Ascending aorta (tissue), 2 donors: ENCODE results near the gene DNAH2. TPM values are rescaled to one million over a fixed set of nuclear protein-coding genes. Genes with fewer than 3 reads are reported as not detected.

Source experiments
- DNase-seq, 2 donors: peaks; one replicate each; pipeline ENCODE4 v3.0.0-alpha.2; 2019; ENCODE audit warnings: low spot score in 2 of 2
- H3K27ac ChIP-seq, 2 donors: fragments of 200-600 bp; sonication (generic); one replicate each; pipeline ENCODE4 v1.5.1; 2016 to 2017; ENCODE audit warnings: mild to moderate bottlenecking in 1 of 2
- H3K27me3 ChIP-seq: fragments of 200-600 bp; sonication (generic); one replicate; pipeline ENCODE4 v1.5.1; 2017
- H3K36me3 ChIP-seq, 2 donors: fragments of 200-600 bp; sonication (generic); one replicate each; pipeline ENCODE4 v1.5.1; 2016
- H3K4me1 ChIP-seq, 2 donors: fragments of 200-600 bp; sonication (generic); one replicate each; pipeline ENCODE4 v1.5.1; 2016 to 2017; ENCODE audit warnings: mild to moderate bottlenecking in 1 of 2
- H3K4me3 ChIP-seq, 2 donors: fragments of 200-600 bp; sonication (generic); one replicate each; pipeline ENCODE4 v1.5.1; 2016 to 2017; ENCODE audit warnings: mild to moderate bottlenecking in 1 of 2
- H3K9me3 ChIP-seq, 2 donors: fragments of 200-600 bp; sonication (generic); one replicate each; pipeline ENCODE4 v1.5.1; 2016
- CTCF ChIP-seq, 3 experiments: fragments of 200-600 bp in 2 of 3; fragments of 450-650 bp in 1 of 3; sonication (generic) in 2 of 3; IDR thresholded peaks; one replicate each; pipeline ENCODE4 v1.5.1; 2016 to 2019; ENCODE audit warnings: antibody characterized with exemption in 3 of 3, mild to moderate bottlenecking in 1 of 3, moderate library complexity in 1 of 3
- intact Hi-C: fragments of 100-400 bp; cut with DNase I; formaldehyde crosslinking; loops from one replicate; pipeline ENCODE4 v1.15.1; 2023
- total RNA-seq: library from RNA; depleted of rRNA; stranded (reverse); fragments of >200 nt; gene quantifications from one replicate; pipeline ENCODE4 v1.1.0, GENCODE V29; 2016

The DNAH2 gene
- total RNA-seq, 1 donor from 2014 or later, result 0.43 TPM

DNA sequence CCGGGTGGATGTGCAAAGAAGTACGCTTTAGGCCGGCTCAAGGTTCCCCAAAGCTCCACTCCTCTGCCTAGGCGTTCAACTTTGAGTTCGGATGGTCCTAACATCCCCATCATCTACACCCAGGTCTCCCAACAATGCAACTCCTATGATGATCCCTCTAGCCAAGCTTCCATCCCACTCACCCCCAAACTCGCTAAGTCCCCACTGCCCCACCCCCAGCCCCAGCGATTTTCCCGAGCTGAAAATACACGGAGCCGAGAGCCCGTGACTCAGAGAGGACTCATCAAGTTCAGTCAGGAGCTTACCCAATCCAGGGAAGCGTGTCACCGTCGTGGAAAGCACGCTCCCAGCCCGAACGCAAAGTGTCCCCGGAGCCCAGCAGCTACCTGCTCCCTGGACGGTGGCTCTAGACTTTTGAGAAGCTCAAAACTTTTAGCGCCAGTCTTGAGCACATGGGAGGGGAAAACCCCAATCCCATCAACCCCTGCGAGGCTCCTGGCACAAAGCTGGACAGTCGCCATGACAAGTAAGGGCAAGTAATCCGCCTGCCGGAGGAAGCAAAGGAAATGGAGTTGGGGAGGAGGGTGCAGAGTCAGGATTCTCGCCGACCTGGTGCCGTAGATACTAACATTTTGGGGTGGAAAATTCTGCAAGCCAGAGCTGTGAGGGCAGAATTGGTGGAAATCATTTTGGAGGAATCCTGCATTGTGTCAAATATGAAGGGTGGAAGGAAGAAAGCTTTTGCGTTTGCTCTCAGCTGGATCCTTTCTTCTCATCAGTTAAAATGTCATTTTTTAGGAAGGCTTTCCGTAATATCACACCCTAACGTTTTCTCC lies 30.3 kb upstream of the DNAH2 start, which contains the start of gene TP53:
Gene TP53, minus strand, starts transcription at position 419 of the 836 bp plus-strand sequence. CDS start 10,896 bp downstream, outside the sequence.
- Histone ChIP-seq H3K36me3 (no peaks in the 10 kb centered on the region), H3K4me1 (peaks cover 9 to 16% of the 10 kb centered on the region in 2 donors), H3K27me3 (no peaks in the 10 kb centered on the region), H3K9me3 (no peaks in the 10 kb centered on the region), H3K4me3 (peak within 1 kb of the TSS; percentile 70 to 79), H3K27ac (peak within 1 kb of the TSS; percentile 87 to 94)
- peak; percentile 61 to 93 for DNase-seq
- peak in 1 of 3 experiments; percentile 9 for TF ChIP-seq CTCF (IDR thresholded peaks at IDR 0.05)
- intact Hi-C loops, result loop anchor here (2.0 to 10.0 kb wide), 8 partner anchors 148 to 444 kb away; partner anchors contain the start of genes EIF5A, GABARAP, KCTD11 and KDM6B

DNA sequence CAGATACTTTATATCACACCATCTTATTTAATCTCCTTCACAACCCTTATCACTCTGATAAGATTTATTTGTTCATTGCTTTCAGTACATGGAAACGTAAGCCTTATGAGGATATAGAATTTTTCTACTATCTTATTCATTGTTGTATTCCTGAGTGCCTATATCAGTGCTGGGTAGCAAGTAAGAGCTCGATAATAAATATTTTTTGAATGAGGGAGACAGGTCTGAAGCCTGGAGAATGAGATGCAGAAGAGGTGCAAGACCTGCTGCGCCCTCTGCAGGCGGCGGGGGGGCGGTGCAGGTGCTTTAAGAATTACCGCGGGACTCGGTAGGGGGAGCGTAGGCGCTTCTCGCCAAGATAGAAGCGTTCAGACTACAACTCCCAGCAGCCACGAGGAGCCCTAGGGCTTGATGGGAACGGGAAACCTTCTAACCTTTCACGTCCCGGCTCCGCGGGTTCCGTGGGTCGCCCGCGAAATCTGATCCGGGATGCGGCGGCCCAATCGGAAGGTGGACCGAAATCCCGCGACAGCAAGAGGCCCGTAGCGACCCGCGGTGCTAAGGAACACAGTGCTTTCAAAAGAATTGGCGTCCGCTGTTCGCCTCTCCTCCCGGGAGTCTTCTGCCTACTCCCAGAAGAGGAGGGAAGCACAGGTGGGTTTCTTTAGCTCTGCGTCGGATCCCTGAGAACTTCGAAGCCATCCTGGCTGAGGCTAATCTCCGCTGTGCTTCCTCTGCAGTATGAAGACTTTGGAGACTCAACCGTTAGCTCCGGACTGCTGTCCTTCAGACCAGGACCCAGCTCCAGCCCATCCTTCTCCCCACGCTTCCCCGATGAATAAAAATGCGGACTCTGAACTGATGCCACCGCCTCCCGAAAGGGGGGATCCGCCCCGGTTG lies 29.4 kb upstream of the DNAH2 start, which contains the start of gene WRAP53:
Gene WRAP53, plus strand, starts transcription at position 570 of the 900 bp plus-strand sequence. Its CDS starts 172 bp downstream, at position 742.
- Histone ChIP-seq H3K4me1 (peaks cover 9 to 16% of the 10 kb centered on the region in 2 donors), H3K27me3 (no peaks in the 10 kb centered on the region), H3K27ac (peak within 1 kb of the TSS; percentile 87 to 94), H3K36me3 (no peaks in the 10 kb centered on the region), H3K4me3 (peak within 1 kb of the TSS; percentile 70 to 79), H3K9me3 (no peaks in the 10 kb centered on the region)
- peak; percentile 97 to 100 for DNase-seq
- intact Hi-C loops, result loop anchor here (1.0 to 10.0 kb wide), 12 partner anchors 29 to 445 kb away; partner anchors contain the start of genes DNAH2, EIF5A, FXR2 and GABARAP
- TF ChIP-seq CTCF (IDR thresholded peaks at IDR 0.05), result peak; percentile 94 to 99 (median 99)

- no peaks in the 10 kb centered on the region for H3K27me3 ChIP-seq
- peak overlapping the region; percentile 2 to 41 for H3K27ac ChIP-seq
- no peaks in the 10 kb centered on the region for H3K9me3 ChIP-seq
- H3K4me3 ChIP-seq, result peak overlapping the region; percentile 40 to 70
- peaks cover 9 to 16% of the 10 kb centered on the region in 2 donors for H3K4me1 ChIP-seq
- no peak for TF ChIP-seq CTCF (IDR thresholded peaks at IDR 0.05)
- DNase-seq, result no peak
- intact Hi-C loops, result loop anchor here (1.0 to 10.0 kb wide), 9 partner anchors 28 to 382 kb away; partner anchors contain the start of genes DNAH2, EIF5A, FXR2 and KCTD11
- no peaks in the 10 kb centered on the region for H3K36me3 ChIP-seq
Measured at GRCh38 chr17:7688808-7689316, 28.7 kb upstream of the DNAH2 start.

- no peaks in the 10 kb centered on the region for H3K27me3 ChIP-seq
- no peak for TF ChIP-seq CTCF (IDR thresholded peaks at IDR 0.05)
- no peak for DNase-seq
- no peak overlapping the region for H3K27ac ChIP-seq
- H3K4me3 ChIP-seq, result no peak overlapping the region
- H3K4me1 ChIP-seq, result no peaks in the 10 kb centered on the region
- intact Hi-C loops, result no loop called here
- H3K36me3 ChIP-seq, result peaks cover 0 to 12% of the 10 kb centered on the region in 2 donors
- no peaks in the 10 kb centered on the region for H3K9me3 ChIP-seq
Measured at GRCh38 chr17:7695586-7695985, 22.0 kb upstream of the DNAH2 start.
